HEK293T (cell line): ENCODE measurements around the gene FAM81A.

ENCODE experiments used
- ARNT ChIP-seq: fragments of 450-650 bp; IDR thresholded peaks from 2 replicates; pipeline ENCODE4 v1.6.1; 2017; ENCODE audit warnings: mild to moderate bottlenecking
- BHLHE40 ChIP-seq: fragments of 450-650 bp; IDR thresholded peaks from 2 replicates; pipeline ENCODE4 v1.6.1; 2016; ENCODE audit warnings: mild to moderate bottlenecking, moderate library complexity, borderline replicate concordance
- CTBP1 ChIP-seq: fragments of 450-650 bp; IDR thresholded peaks from 2 replicates; pipeline ENCODE4 v1.6.1; 2016; ENCODE audit warnings: borderline replicate concordance
- FOXM1 ChIP-seq: fragments of 450-650 bp; IDR thresholded peaks from 2 replicates; pipeline ENCODE4 v1.6.1; 2017; ENCODE audit warnings: mild to moderate bottlenecking, borderline replicate concordance
- L3MBTL2 ChIP-seq: fragments of 450-650 bp; conservative IDR thresholded peaks from 2 replicates; pipeline ENCODE4 v1.6.1; 2016; ENCODE audit warnings: mild to moderate bottlenecking
- PKNOX1 ChIP-seq: fragments of 450-650 bp; IDR thresholded peaks from 2 replicates; pipeline ENCODE4 v1.6.1; 2016
- SP1 ChIP-seq: fragments of 450-650 bp; IDR thresholded peaks from 2 replicates; pipeline ENCODE4 v1.6.1; 2017
- SUZ12 ChIP-seq: fragments of 450-650 bp; IDR thresholded peaks from 2 replicates; pipeline ENCODE4 v1.6.1; 2016; ENCODE audit warnings: mild to moderate bottlenecking
- TARDBP ChIP-seq: fragments of 450-650 bp; IDR thresholded peaks from 2 replicates; pipeline ENCODE4 v1.6.1; 2016

GRCh38 chr15:59420986-59421618, 16.9 kb upstream of the FAM81A start:
- no peak for TF ChIP-seq SP1
- TF ChIP-seq ARNT, result no peak
- no peak for TF ChIP-seq TARDBP
- no peak for TF ChIP-seq FOXM1
- no peak for TF ChIP-seq L3MBTL2
- no peak for TF ChIP-seq PKNOX1
- TF ChIP-seq BHLHE40, result no peak
- no peak for TF ChIP-seq SUZ12
- no peak for TF ChIP-seq CTBP1
